ENCODE data around the gene ASIC4. TPM values are rescaled to one million over a fixed set of nuclear protein-coding genes. Genes with fewer than 3 reads are reported as not detected.

The ASIC4 gene
- total and polyA plus RNA-seq, 2 of the 13 experiments (the other 11 are each of a cell fraction or from before 2014, with no cell fraction given), result 0.03 TPM; not detected in 1

DNA sequence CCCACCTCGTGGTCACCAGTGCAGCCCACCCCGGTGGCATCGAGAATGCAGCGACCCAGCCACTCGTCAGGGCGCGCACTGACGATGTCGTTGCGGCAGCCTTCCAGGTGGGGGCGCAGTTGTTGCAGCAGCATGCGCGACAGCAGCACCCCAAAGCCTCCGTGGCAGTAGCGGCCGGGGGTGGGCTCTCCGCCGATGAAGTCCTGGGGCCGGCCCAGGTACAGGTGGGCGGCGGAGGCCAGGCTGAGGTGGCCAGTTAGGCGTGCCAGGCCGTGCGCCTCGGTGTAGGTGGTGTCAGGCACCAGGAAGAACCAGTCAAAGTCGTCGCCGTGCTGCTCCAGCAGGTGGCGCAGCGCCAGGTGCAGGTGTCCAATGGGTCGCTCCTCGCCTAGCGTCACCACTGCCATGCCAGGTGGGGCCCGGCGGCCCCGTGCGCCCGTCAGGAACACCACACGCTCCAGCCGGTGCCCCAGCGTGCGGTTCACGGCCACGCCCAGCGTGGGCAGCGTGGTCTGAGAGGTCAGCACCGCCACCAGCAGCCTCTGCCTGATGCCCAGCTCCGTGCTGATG, 27.4 kb downstream of the ASIC4 start (continued):
- TF ChIP-seq ZNF350 (CRISPR knock-in tag; IDR thresholded peaks at IDR 0.05; ENCODE audit: borderline replicate concordance, low read depth) (peak; percentile 86; the same call in 1 of the 2 replicates), RAD51 (IDR thresholded peaks at IDR 0.05; ENCODE audit: borderline replicate concordance) (no peak), MYNN (CRISPR knock-in tag; IDR thresholded peaks at IDR 0.05; ENCODE audit: low read depth) (no peak), ZNF589 (CRISPR knock-in tag; conservative IDR thresholded peaks at IDR 0.05) (no peak; the same call in 1 of the 2 replicates), RBM39 (IDR thresholded peaks at IDR 0.05; ENCODE audit: low read depth, low read length, poor library complexity, severe bottlenecking) (peak; percentile 52), POLR2AphosphoS5 (IDR thresholded peaks at IDR 0.05; ENCODE audit: low read depth, low read length) (no peak), ATF7 (IDR thresholded peaks at IDR 0.05) (no peak), ATF7 (CRISPR knock-in tag; IDR thresholded peaks at IDR 0.05) (peak; percentile 85), ELF3 (CRISPR knock-in tag; IDR thresholded peaks at IDR 0.05) (peak; percentile 95), PTBP1 (IDR thresholded peaks at IDR 0.05; ENCODE audit: low read depth, low read length, poor library complexity, severe bottlenecking) (no peak), ZFP36L2 (CRISPR knock-in tag; IDR thresholded peaks at IDR 0.05) (no peak; the same call in 1 of the 2 replicates), MIXL1 (CRISPR knock-in tag; IDR thresholded peaks at IDR 0.05) (peak; percentile 58; the same call in 1 of the 2 replicates), MAFG (CRISPR knock-in tag; IDR thresholded peaks at IDR 0.05) (no peak), YEATS2 (CRISPR knock-in tag; IDR thresholded peaks at IDR 0.05; ENCODE audit: borderline replicate concordance) (peak; percentile 66), TCF12 (IDR thresholded peaks at IDR 0.05) (no peak), TCF12 (CRISPR knock-in tag; IDR thresholded peaks at IDR 0.05) (peak; percentile 71; the same call in 1 of the 2 replicates), WIZ (CRISPR knock-in tag; IDR thresholded peaks at IDR 0.05) (peak; percentile 57; the same call in 1 of the 2 replicates), PHB2 (IDR thresholded peaks at IDR 0.05; ENCODE audit: partially characterized antibody) (no peak), NFIC (IDR thresholded peaks at IDR 0.05; ENCODE audit: low read length) (no peak), ZNF619 (CRISPR knock-in tag; IDR thresholded peaks at IDR 0.05) (peak; percentile 52; the same call in 1 of the 2 replicates), NFIB (CRISPR knock-in tag; IDR thresholded peaks at IDR 0.05; ENCODE audit: borderline replicate concordance) (no peak), NR2F2 (IDR thresholded peaks at IDR 0.05; ENCODE audit: borderline replicate concordance, low read depth) (no peak), RNF219 (CRISPR knock-in tag; IDR thresholded peaks at IDR 0.05) (no peak), HOXA5 (CRISPR knock-in tag; IDR thresholded peaks at IDR 0.05) (peak; percentile 70; the same call in 1 of the 2 replicates), SCMH1 (CRISPR knock-in tag; IDR thresholded peaks at IDR 0.05; ENCODE audit: borderline replicate concordance) (no peak)
- TF ChIP-seq, protein P1, sequence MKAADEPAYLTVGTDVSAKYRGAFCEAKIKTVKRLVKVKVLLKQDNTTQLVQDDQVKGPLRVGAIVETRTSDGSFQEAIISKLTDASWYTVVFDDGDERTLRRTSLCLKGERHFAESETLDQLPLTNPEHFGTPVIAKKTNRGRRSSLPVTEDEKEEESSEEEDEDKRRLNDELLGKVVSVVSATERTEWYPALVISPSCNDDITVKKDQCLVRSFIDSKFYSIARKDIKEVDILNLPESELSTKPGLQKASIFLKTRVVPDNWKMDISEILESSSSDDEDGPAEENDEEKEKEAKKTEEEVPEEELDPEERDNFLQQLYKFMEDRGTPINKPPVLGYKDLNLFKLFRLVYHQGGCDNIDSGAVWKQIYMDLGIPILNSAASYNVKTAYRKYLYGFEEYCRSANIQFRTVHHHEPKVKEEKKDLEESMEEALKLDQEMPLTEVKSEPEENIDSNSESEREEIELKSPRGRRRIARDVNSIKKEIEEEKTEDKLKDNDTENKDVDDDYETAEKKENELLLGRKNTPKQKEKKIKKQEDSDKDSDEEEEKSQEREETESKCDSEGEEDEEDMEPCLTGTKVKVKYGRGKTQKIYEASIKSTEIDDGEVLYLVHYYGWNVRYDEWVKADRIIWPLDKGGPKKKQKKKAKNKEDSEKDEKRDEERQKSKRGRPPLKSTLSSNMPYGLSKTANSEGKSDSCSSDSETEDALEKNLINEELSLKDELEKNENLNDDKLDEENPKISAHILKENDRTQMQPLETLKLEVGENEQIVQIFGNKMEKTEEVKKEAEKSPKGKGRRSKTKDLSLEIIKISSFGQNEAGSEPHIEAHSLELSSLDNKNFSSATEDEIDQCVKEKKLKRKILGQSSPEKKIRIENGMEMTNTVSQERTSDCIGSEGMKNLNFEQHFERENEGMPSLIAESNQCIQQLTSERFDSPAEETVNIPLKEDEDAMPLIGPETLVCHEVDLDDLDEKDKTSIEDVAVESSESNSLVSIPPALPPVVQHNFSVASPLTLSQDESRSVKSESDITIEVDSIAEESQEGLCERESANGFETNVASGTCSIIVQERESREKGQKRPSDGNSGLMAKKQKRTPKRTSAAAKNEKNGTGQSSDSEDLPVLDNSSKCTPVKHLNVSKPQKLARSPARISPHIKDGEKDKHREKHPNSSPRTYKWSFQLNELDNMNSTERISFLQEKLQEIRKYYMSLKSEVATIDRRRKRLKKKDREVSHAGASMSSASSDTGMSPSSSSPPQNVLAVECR (CRISPR knock-in tag; IDR thresholded peaks at IDR 0.05; ENCODE audit: borderline replicate concordance), result peak; percentile 94

All from HepG2 (cell line).